H1 (cell line): ENCODE measurements around the gene CDC42SE2. TPM values are rescaled to one million over a fixed set of nuclear protein-coding genes. Genes with fewer than 3 reads are reported as not detected.

Experiments used
- CTCF ChIA-PET: fragments of 300-600 bp; sonication (Branson Sonifier 250); formaldehyde crosslinking; loops from one replicate; lab custom pipeline; 2021; ENCODE audit not compliant: partially characterized antibody; lab: Charles Lee
- POLR2A ChIA-PET: fragments of 300-600 bp; sonication (Branson Sonifier 250); formaldehyde crosslinking; loops from one replicate; lab custom pipeline; 2021; ENCODE audit warnings: inconsistent platforms; ENCODE audit not compliant: partially characterized antibody; lab: Charles Lee
- DNase-seq, 2 experiments: peaks; one replicate each; pipeline versions ENCODE4 v3.0.0 to v3.0.0-alpha.2; 2010 to 2022; ENCODE audit warnings: low spot score in 2 of 2, low read depth in 1 of 2, mixed read lengths in 1 of 2
- FAIRE-seq: peaks from 2 replicates; lab custom pipeline; 2011; peaks lifted over from hg19 to GRCh38; lab: Jason Lieb, UNC
- H2AFZ ChIP-seq: 2 replicates; pipeline ENCODE4 v1.8.1; 2012; ENCODE audit warnings: low read length, inconsistent platforms
- H2AK5ac ChIP-seq: 2 replicates; pipeline ENCODE4 v1.6.1; 2013; ENCODE audit warnings: low read depth, low read length
- H2BK120ac ChIP-seq: replicated peaks from 2 replicates; pipeline ENCODE3; 2013; ENCODE audit warnings: low read depth, low read length, inconsistent platforms
- H2BK12ac ChIP-seq: 2 replicates; pipeline ENCODE4 v1.6.1; 2013; ENCODE audit warnings: low read depth, low read length
- H2BK15ac ChIP-seq: 2 replicates; pipeline ENCODE4 v1.6.1; 2013; ENCODE audit warnings: low read length
- H2BK20ac ChIP-seq: 2 replicates; pipeline ENCODE4 v1.6.1; 2013; ENCODE audit warnings: low read length
- H2BK5ac ChIP-seq: 2 replicates; pipeline ENCODE4 v1.6.1; 2013; ENCODE audit warnings: low read depth, low read length
- H3K14ac ChIP-seq: 2 replicates; pipeline ENCODE4 v1.6.1; 2013; ENCODE audit warnings: inconsistent platforms; ENCODE audit not compliant: insufficient read length
- H3K18ac ChIP-seq: 2 replicates; pipeline ENCODE4 v1.6.1; 2013; ENCODE audit warnings: low read length; ENCODE audit errors: extremely low read depth
- H3K23ac ChIP-seq: 2 replicates; pipeline ENCODE4 v1.6.1; 2013; ENCODE audit warnings: inconsistent platforms; ENCODE audit not compliant: insufficient read length
- H3K23me2 ChIP-seq: 2 replicates; pipeline ENCODE4 v1.6.1; 2013; ENCODE audit warnings: low read depth, low read length
- H3K27ac ChIP-seq: 2 replicates; pipeline ENCODE4 v1.6.1; 2011; ENCODE audit warnings: low read depth, low read length, inconsistent platforms
- H3K27me3 ChIP-seq, 4 experiments: replicated peaks in 1 of 4; 1 replicate in 1 of 4; 2 replicates in 3 of 4; pipeline versions ENCODE4 v1.6.1 to v1.8.1; 2011 to 2013; ENCODE audit warnings: low read length in 3 of 4, mild to moderate bottlenecking in 3 of 4, inconsistent platforms in 2 of 4, mixed read lengths in 2 of 4, moderate library complexity in 1 of 4; ENCODE audit not compliant: control insufficient read depth in 3 of 4, insufficient read depth in 3 of 4; ENCODE audit errors: extremely low read depth in 1 of 4
- H3K36me3 ChIP-seq, 4 experiments: 2 replicates each; pipeline versions ENCODE4 v1.6.1 to v1.8.1; 2011 to 2013; ENCODE audit warnings: mild to moderate bottlenecking in 4 of 4, low read length in 3 of 4, moderate library complexity in 2 of 4, control low read depth in 1 of 4, inconsistent platforms in 1 of 4; ENCODE audit not compliant: insufficient read depth in 4 of 4, control insufficient read depth in 2 of 4
- H3K4ac ChIP-seq: replicated peaks from 2 replicates; pipeline ENCODE3; 2013; ENCODE audit warnings: low read length, low read depth, mixed read lengths, inconsistent platforms; ENCODE audit not compliant: insufficient read length
- H3K4me1 ChIP-seq, 4 experiments: replicated peaks in 1 of 4; 1 replicate in 1 of 4; 2 replicates in 3 of 4; pipeline versions ENCODE4 v1.6.1 to v1.8.1; 2011 to 2013; ENCODE audit warnings: low read length in 3 of 4, inconsistent platforms in 2 of 4, mixed read lengths in 1 of 4; ENCODE audit not compliant: insufficient read depth in 4 of 4, control insufficient read depth in 3 of 4
- H3K4me2 ChIP-seq, 2 experiments: 2 replicates each; pipeline versions ENCODE4 v1.6.1 to v1.8.1; 2011 to 2013; ENCODE audit warnings: low read depth in 2 of 2, low read length in 2 of 2, control low read depth in 1 of 2, inconsistent platforms in 1 of 2, mild to moderate bottlenecking in 1 of 2; ENCODE audit not compliant: insufficient read depth in 1 of 2
- H3K4me3 ChIP-seq, 4 experiments: fragments of 200-600, 300-600 bp in 1 of 4; sonication (generic), shearing (Covaris generic), sonication (Bioruptor Twin) in 1 of 4; 2 replicates each; pipeline versions ENCODE4 v1.5.1 to v1.8.1; 2011 to 2016; ENCODE audit warnings: low read length in 4 of 4, low read depth in 3 of 4, control low read depth in 2 of 4, inconsistent platforms in 2 of 4, mild to moderate bottlenecking in 2 of 4, mixed read lengths in 1 of 4, moderate library complexity in 1 of 4; ENCODE audit not compliant: insufficient read depth in 2 of 4; ENCODE audit errors: extremely low read depth in 1 of 4
- H3K56ac ChIP-seq: replicated peaks from 2 replicates; pipeline ENCODE3; 2013; ENCODE audit warnings: low read depth, mild to moderate bottlenecking, mixed read lengths, low read length, inconsistent platforms; ENCODE audit not compliant: insufficient read length
- H3K79me1 ChIP-seq: 2 replicates; pipeline ENCODE4 v1.6.1; 2013; ENCODE audit warnings: low read depth, low read length, control low read depth
- H3K79me2 ChIP-seq, 2 experiments: 2 replicates each; pipeline versions ENCODE4 v1.6.1 to v1.8.1; 2012 to 2013; ENCODE audit warnings: low read length in 2 of 2, mild to moderate bottlenecking in 2 of 2, inconsistent platforms in 1 of 2; ENCODE audit not compliant: insufficient read depth in 2 of 2, control insufficient read depth in 1 of 2
- H3K9ac ChIP-seq, 4 experiments: replicated peaks in 1 of 4; 1 replicate in 1 of 4; 2 replicates in 3 of 4; pipeline versions ENCODE4 v1.6.1 to v1.8.1; 2011 to 2013; ENCODE audit warnings: low read depth in 3 of 4, low read length in 3 of 4, control low read depth in 2 of 4, mild to moderate bottlenecking in 2 of 4, moderate library complexity in 2 of 4, inconsistent platforms in 1 of 4; ENCODE audit errors: extremely low read depth in 1 of 4
- H3K9me3 ChIP-seq, 2 experiments: 2 replicates each; pipeline versions ENCODE4 v1.6.1 to v1.8.1; 2012 to 2013; ENCODE audit warnings: mild to moderate bottlenecking in 2 of 2, moderate library complexity in 2 of 2, control low read depth in 1 of 2, inconsistent platforms in 1 of 2, low read depth in 1 of 2, low read length in 1 of 2, mixed read lengths in 1 of 2; ENCODE audit not compliant: insufficient read depth in 2 of 2
- H4K20me1 ChIP-seq, 2 experiments: replicated peaks in 1 of 2; 2 replicates each; pipeline versions ENCODE3 to v1.8.1; 2011 to 2013; ENCODE audit warnings: inconsistent platforms in 2 of 2, low read length in 2 of 2, mild to moderate bottlenecking in 1 of 2; ENCODE audit not compliant: insufficient read depth in 2 of 2, control insufficient read depth in 1 of 2
- H4K5ac ChIP-seq: 2 replicates; pipeline ENCODE4 v1.6.1; 2013; ENCODE audit warnings: low read length, low read depth, mixed read lengths, inconsistent platforms; ENCODE audit not compliant: insufficient read length
- H4K8ac ChIP-seq: 2 replicates; pipeline ENCODE4 v1.8.0; 2013; ENCODE audit warnings: mild to moderate bottlenecking, moderate library complexity, low read length, inconsistent platforms; ENCODE audit not compliant: insufficient read depth; ENCODE audit errors: extremely low read depth
- H4K91ac ChIP-seq: replicated peaks from 2 replicates; pipeline ENCODE3; 2013; ENCODE audit warnings: low read length, mixed read lengths, inconsistent platforms; ENCODE audit not compliant: insufficient read length
- BCL11A ChIP-seq, 2 experiments: IDR thresholded peaks; one replicate each; pipeline ENCODE4 v1.6.1; 2011; ENCODE audit warnings: low read depth in 2 of 2, low read length in 2 of 2, mild to moderate bottlenecking in 2 of 2
- GTF2F1 ChIP-seq: IDR thresholded peaks from 2 replicates; pipeline ENCODE4 v1.6.1; 2012; ENCODE audit warnings: low read depth, low read length, improper control_type of control experiment, borderline replicate concordance
- HDAC2 ChIP-seq, 2 experiments: fragments of 300-600 bp in 1 of 2; sonication (generic) in 1 of 2; IDR thresholded peaks; 2 replicates each; pipeline ENCODE4 v1.6.1; 2011 to 2012; ENCODE audit warnings: low read depth in 2 of 2, low read length in 2 of 2, mild to moderate bottlenecking in 2 of 2, moderate library complexity in 2 of 2, borderline replicate concordance in 1 of 2, inconsistent platforms in 1 of 2
- KDM1A ChIP-seq: fragments of 200-600, 300-600 bp; sonication (generic); IDR thresholded peaks from 2 replicates; pipeline ENCODE4 v1.7.1; 2016; ENCODE audit warnings: mild to moderate bottlenecking, low read length, borderline replicate concordance
- MAFK ChIP-seq: IDR thresholded peaks from 2 replicates; pipeline ENCODE4 v1.6.1; 2012; ENCODE audit warnings: low read depth, mild to moderate bottlenecking, improper control_type of control experiment, low read length
- SP2 ChIP-seq: IDR thresholded peaks from 2 replicates; pipeline ENCODE4 v1.6.1; 2012; ENCODE audit warnings: mild to moderate bottlenecking, low read length, inconsistent platforms
- SRF ChIP-seq: IDR thresholded peaks from 2 replicates; pipeline ENCODE4 v1.6.1; 2011; ENCODE audit warnings: mild to moderate bottlenecking, low read depth, low read length, moderate library complexity
- TCF12 ChIP-seq: IDR thresholded peaks from 2 replicates; pipeline ENCODE4 v1.6.1; 2011; ENCODE audit warnings: low read depth, mild to moderate bottlenecking, low read length
- YY1 ChIP-seq: IDR thresholded peaks from 2 replicates; pipeline ENCODE4 v1.6.1; 2011; ENCODE audit warnings: low read depth, mild to moderate bottlenecking, low read length
- WGBS, 2 experiments: shearing (Covaris generic) in 1 of 2; methylation state at CpG; one replicate each; pipeline versions ENCODE4 v1.1.6 to v1.1.7; 2013 to 2015; ENCODE audit warnings: low lambda C conversion rate in 2 of 2, mixed read lengths in 2 of 2, inconsistent platforms in 1 of 2, low coverage in 1 of 2, missing lambda C conversion rate in 1 of 2; ENCODE audit not compliant: insufficient replicate concordance in 2 of 2, insufficient coverage in 1 of 2, insufficient read length in 1 of 2; ENCODE audit errors: extremely low coverage in 1 of 2, missing lambda C conversion rate in 1 of 2; 5-methylcytosine and 5-hydroxymethylcytosine counted together
- polyA plus RNA-seq, 7 experiments: library from polyadenylated mRNA; depleted of rRNA in 3 of 7; stranded (reverse) in 5 of 7; unstranded in 2 of 7; fragments of >200 nt in 5 of 7; fragments of 200-250 nt in 2 of 7; gene quantifications; 1 replicate in 5 of 7; 2 replicates in 1 of 7; 4 replicates in 1 of 7; pipeline versions ENCODE4 v1.2.1 to v1.2.3, GENCODE V29; 2011 to 2013; ENCODE audit warnings: missing spikeins in 2 of 7, mixed read lengths in 2 of 7
- total RNA-seq: library from RNA; stranded (reverse); fragmentation: NEBNext Ultra II Directional; extraction: Animal tissue kit (Norgen Biotek cat#: 25700); gene quantifications from 2 replicates; pipeline ENCODE4 v1.2.1, GENCODE V29; 2021
- TF ChIP-seq, protein P1 (sequence below): IDR thresholded peaks from 2 replicates; pipeline ENCODE4 v1.6.1; 2012; ENCODE audit warnings: low read length, inconsistent platforms

Gene CDC42SE2
- total and polyA plus RNA-seq, 2 of the 8 experiments (the other 6 are each of a cell fraction or from before 2014, with no cell fraction given) = 16.7 to 30.8 TPM

DNA sequence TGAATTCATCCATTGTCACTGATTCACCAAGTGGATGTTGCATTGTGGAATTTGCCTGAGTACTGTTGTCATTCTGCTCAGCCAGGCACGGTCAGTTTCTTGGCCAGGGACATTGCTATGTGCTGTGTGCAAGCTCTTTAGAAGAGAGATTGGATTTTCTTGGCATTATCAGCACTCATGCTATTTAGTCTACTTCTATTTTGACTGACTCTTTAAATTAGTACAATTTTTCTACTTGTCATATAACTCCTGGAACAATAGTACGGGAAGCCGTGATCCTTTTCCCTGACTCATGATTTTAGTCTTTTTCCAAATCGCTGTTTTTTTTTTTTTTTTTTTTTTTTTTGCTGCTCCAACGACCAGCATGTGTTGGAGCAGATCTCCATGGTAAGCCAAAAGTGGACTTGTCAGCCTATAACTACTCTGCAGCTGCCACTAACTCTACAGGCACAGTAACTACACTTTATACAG, 129.7 kb downstream of the CDC42SE2 start:
- POLR2A ChIA-PET = no interaction called here
- no peak overlapping the region for H2BK15ac ChIP-seq
- H3K79me2 ChIP-seq = no peaks in the 10 kb centered on the region
- no peaks in the 10 kb centered on the region for H3K79me1 ChIP-seq
- H4K8ac ChIP-seq = no peak overlapping the region
- H3K14ac ChIP-seq = no peak overlapping the region
- no peak overlapping the region for H2BK12ac ChIP-seq
- H4K91ac ChIP-seq = no peak overlapping the region
- FAIRE-seq (no peak), DNase-seq (no peak)
- H4K20me1 ChIP-seq = no peaks in the 10 kb centered on the region
- no peak overlapping the region for H3K4ac ChIP-seq
- no peak overlapping the region for H3K9ac ChIP-seq
- no peak overlapping the region for H3K18ac ChIP-seq
- no peaks in the 10 kb centered on the region for H3K27me3 ChIP-seq
- peaks cover 2 to 15% (median 10%) of the 10 kb centered on the region in 4 experiments; a peak in 5 of 8 replicates for H3K36me3 ChIP-seq
- CTCF ChIA-PET = no interaction called here
- no peaks in the 10 kb centered on the region for H3K9me3 ChIP-seq
- H3K4me1 ChIP-seq = no peaks in the 10 kb centered on the region
- no peak overlapping the region for H2BK5ac ChIP-seq
- H2AK5ac ChIP-seq = no peak overlapping the region
- H3K4me2 ChIP-seq = no peak overlapping the region
- no peak overlapping the region for H3K23ac ChIP-seq
- H2BK120ac ChIP-seq = no peak overlapping the region
- H2AFZ ChIP-seq = no peak overlapping the region
- no peak overlapping the region for H3K27ac ChIP-seq
- H3K56ac ChIP-seq = no peak overlapping the region
- H4K5ac ChIP-seq = no peak overlapping the region
- no peaks in the 10 kb centered on the region for H3K23me2 ChIP-seq
- TF ChIP-seq, protein P1, sequence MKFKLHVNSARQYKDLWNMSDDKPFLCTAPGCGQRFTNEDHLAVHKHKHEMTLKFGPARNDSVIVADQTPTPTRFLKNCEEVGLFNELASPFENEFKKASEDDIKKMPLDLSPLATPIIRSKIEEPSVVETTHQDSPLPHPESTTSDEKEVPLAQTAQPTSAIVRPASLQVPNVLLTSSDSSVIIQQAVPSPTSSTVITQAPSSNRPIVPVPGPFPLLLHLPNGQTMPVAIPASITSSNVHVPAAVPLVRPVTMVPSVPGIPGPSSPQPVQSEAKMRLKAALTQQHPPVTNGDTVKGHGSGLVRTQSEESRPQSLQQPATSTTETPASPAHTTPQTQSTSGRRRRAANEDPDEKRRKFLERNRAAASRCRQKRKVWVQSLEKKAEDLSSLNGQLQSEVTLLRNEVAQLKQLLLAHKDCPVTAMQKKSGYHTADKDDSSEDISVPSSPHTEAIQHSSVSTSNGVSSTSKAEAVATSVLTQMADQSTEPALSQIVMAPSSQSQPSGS = no peak
- TF ChIP-seq TCF12 (no peak), BCL11A (IDR thresholded peaks at IDR 0.05; ENCODE audit: low read depth in 2 of 2, low read length in 2 of 2) (no peak), GTF2F1 (no peak), YY1 (no peak), SRF (no peak), KDM1A (no peak), MAFK (no peak), SP2 (no peak), HDAC2 (IDR thresholded peaks at IDR 0.05; ENCODE audit: borderline replicate concordance in 1 of 2, low read depth in 2 of 2, low read length in 2 of 2) (no peak)
- H2BK20ac ChIP-seq = no peak overlapping the region
- no peak overlapping the region for H3K4me3 ChIP-seq
- WGBS, 2 experiments = 94% methylated on average over 4 of the region's 5 CpGs; no CpG with 5 or more reads in 1 of the 2 experiments
